Cardiac muscle cell (in vitro differentiated cells and primary cell): ENCODE results near the gene RAD23B. TPM values are rescaled to one million over a fixed set of nuclear protein-coding genes. Genes with fewer than 3 reads are reported as not detected.
A peak's percentile ranks its signal among the peaks of the same experiment; 100 is the strongest.

ENCODE experiments used
- DNase-seq, 2 donors: peaks; one replicate each; pipeline versions ENCODE4 v3.0.0 to v3.0.0-alpha.2; 2010 to 2017; ENCODE audit warnings: low read depth in 1 of 2, low spot score in 1 of 2
- H3K27ac ChIP-seq: fragments of 200-600 bp; sonication (generic); 2 replicates; pipeline ENCODE4 v1.5.1; 2016
- H3K27me3 ChIP-seq: fragments of 200-600 bp; sonication (generic); 2 replicates; pipeline ENCODE4 v1.6.0; 2016; ENCODE audit warnings: control low read depth
- H3K36me3 ChIP-seq: fragments of 200-600 bp; sonication (generic); 2 replicates; pipeline ENCODE4 v1.5.1; 2016; ENCODE audit warnings: control low read depth
- H3K4me1 ChIP-seq: fragments of 200-600 bp; sonication (generic); 2 replicates; pipeline ENCODE4 v1.8.1; 2017; ENCODE audit warnings: low read depth, mild to moderate bottlenecking, mixed run types
- H3K4me3 ChIP-seq: fragments of 200-600 bp; sonication (generic); 2 replicates; pipeline ENCODE4 v1.5.1; 2016; ENCODE audit warnings: mild to moderate bottlenecking
- H3K9me3 ChIP-seq: fragments of 200-600 bp; sonication (generic); 2 replicates; pipeline ENCODE4 v1.5.1; 2017; ENCODE audit warnings: low read depth, mild to moderate bottlenecking, control low read depth
- CTCF ChIP-seq: IDR thresholded peaks from 2 replicates; pipeline ENCODE4 v1.5.1; 2012; ENCODE audit warnings: low read depth, mild to moderate bottlenecking, low read length
- polyA plus RNA-seq: library from polyadenylated mRNA; unstranded; fragments of >200 nt; fragmentation: Nextera tagmentation; extraction: Ambion mirVana; gene quantifications from 2 replicates; pipeline ENCODE4 v1.2.1, GENCODE V29; 2016
- total RNA-seq: library from RNA; depleted of rRNA; stranded (reverse); fragments of >200 nt; gene quantifications from 2 replicates; pipeline ENCODE4 v1.2.3, GENCODE V29; 2016

Gene RAD23B
- total and polyA plus RNA-seq, 2 experiments from 2014 or later = 11.7 to 88.5 TPM

- Histone ChIP-seq H3K27ac (no peak overlapping the region), H3K4me1 (no peaks in the 10 kb centered on the region)
Observed at GRCh38 chr9:107242073-107243030, 40.7 kb upstream of the RAD23B start.

DNA sequence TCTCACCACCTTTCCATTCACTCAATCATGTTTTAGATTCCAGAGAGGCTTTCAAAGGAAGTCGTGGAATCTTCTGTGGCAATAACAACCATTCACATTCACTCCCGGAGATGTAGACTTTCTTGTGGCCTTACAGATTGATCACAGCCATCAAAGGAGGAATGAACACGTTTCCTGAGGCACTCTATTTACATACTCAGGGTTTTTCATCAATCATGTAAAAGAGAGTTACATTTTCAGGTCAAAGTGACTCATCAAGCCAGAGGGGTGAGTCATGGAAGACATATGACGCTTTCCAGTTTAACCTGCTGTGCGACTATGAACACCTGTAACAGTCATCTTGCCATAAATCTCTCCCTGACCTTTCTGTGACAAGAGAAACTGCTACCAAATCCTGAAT is 39.3 kb upstream of the RAD23B start:
- TF ChIP-seq CTCF = no peak
- no peak for DNase-seq
- Histone ChIP-seq H3K4me3 (no peak overlapping the region), H3K27ac (no peak overlapping the region), H3K4me1 (no peaks in the 10 kb centered on the region), H3K36me3 (no peaks in the 10 kb centered on the region), H3K27me3 (no peaks in the 10 kb centered on the region), H3K9me3 (no peaks in the 10 kb centered on the region)

More at GRCh38 chr9:107242073-107243030, 40.7 kb upstream of the RAD23B start:
- Histone ChIP-seq H3K27me3 (no peaks in the 10 kb centered on the region), H3K4me3 (no peak overlapping the region), H3K9me3 (no peaks in the 10 kb centered on the region), H3K36me3 (no peaks in the 10 kb centered on the region)
- no peak for DNase-seq
- no peak for TF ChIP-seq CTCF

GRCh38 chr9:107246259-107247254 is 36.5 kb upstream of the RAD23B start:
- Histone ChIP-seq H3K27me3 (no peaks in the 10 kb centered on the region), H3K36me3 (no peaks in the 10 kb centered on the region), H3K4me1 (peaks cover 4% of the 10 kb centered on the region), H3K9me3 (no peaks in the 10 kb centered on the region), H3K4me3 (no peak overlapping the region), H3K27ac (no peak overlapping the region)
- TF ChIP-seq CTCF = peak; percentile 20
- DNase-seq = peak in 1 of 2 donors; percentile 17

DNA sequence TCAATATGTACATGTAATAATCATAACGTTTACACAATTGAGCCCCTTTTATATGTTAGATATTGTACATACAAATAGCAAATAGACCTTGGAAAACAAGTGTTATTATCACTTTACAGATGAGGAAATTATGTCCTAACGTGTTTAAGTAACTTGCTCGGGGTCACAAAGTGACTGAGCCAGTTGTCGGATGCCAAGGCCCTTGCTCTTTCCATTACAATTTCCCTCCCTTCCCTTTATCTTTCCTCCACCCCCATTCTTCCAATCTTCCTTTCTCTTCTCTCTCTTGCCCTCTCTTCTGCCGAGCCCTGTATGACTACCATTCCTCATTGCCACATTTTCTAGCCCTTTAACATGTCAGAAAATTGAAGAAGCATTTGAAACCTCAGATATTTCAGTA is 34.4 kb upstream of the RAD23B start:
- no peaks in the 10 kb centered on the region for H3K36me3 ChIP-seq
- H3K9me3 ChIP-seq = no peaks in the 10 kb centered on the region
- DNase-seq = no peak
- H3K4me1 ChIP-seq = peaks cover 4% of the 10 kb centered on the region
- H3K27ac ChIP-seq = peak overlapping the region; percentile 25
- no peak overlapping the region for H3K4me3 ChIP-seq
- TF ChIP-seq CTCF = no peak
- H3K27me3 ChIP-seq = no peaks in the 10 kb centered on the region

DNA sequence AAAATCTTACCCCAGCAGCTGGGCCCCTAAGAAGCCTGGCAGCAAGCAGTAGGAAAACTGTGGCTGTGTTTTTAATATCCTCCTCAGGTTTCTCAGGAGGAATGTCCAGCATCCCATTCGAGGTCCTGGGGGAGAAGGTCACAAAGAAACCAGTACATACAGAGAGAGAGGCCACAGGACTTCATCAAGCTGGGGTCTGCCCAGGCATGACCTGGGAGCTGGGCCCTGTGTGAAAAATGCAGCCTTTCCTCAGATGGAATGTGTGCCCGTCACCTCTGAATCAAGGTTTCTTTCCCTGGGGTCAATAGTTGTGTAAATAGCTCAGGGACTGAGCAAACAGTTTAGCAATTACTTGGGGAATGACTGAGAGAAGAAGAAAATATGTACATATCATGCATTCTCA is 33.9 kb upstream of the RAD23B start:
- no peaks in the 10 kb centered on the region for H3K9me3 ChIP-seq
- no peaks in the 10 kb centered on the region for H3K27me3 ChIP-seq
- no peaks in the 10 kb centered on the region for H3K36me3 ChIP-seq
- DNase-seq = no peak
- TF ChIP-seq CTCF = no peak
- H3K4me1 ChIP-seq = peaks cover 4% of the 10 kb centered on the region
- H3K27ac ChIP-seq = peak overlapping the region; percentile 25
- H3K4me3 ChIP-seq = no peak overlapping the region
